Measurements from ENCODE around the gene ABHD2.

The ABHD2 gene

GRCh38 chr15:89136078-89136806 is 48.0 kb downstream of the ABHD2 start:
- no peak for TF ChIP-seq CTCF (IDR thresholded peaks at IDR 0.05)
- H2AFZ ChIP-seq: no peak overlapping the region
- no peaks in the 10 kb centered on the region for H3K9me3 ChIP-seq (ENCODE audit: control insufficient read depth, low read length)
- no peaks in the 10 kb centered on the region for H3K27me3 ChIP-seq (ENCODE audit: control insufficient read depth, insufficient read depth, low read length)
- H3K36me3 ChIP-seq (ENCODE audit: control insufficient read depth, insufficient read depth, low read length): no peaks in the 10 kb centered on the region
- no peak overlapping the region for H3K4me3 ChIP-seq (ENCODE audit: low read depth, low read length)
- H3K79me2 ChIP-seq: no peaks in the 10 kb centered on the region
- peak overlapping the region; percentile 51 for H3K27ac ChIP-seq
- H3K9ac ChIP-seq: no peak overlapping the region
- no peak overlapping the region for H3K4me2 ChIP-seq (ENCODE audit: low read length)
- no peaks in the 10 kb centered on the region for H3K4me1 ChIP-seq

GRCh38 chr15:89136818-89137772 is 48.8 kb downstream of the ABHD2 start:
- Histone ChIP-seq H3K27ac (peak overlapping the region; percentile 63), H3K9me3 (ENCODE audit: control insufficient read depth, low read length) (no peaks in the 10 kb centered on the region), H3K4me2 (ENCODE audit: low read length) (no peak overlapping the region), H2AFZ (no peak overlapping the region), H3K9ac (no peak overlapping the region), H3K79me2 (no peaks in the 10 kb centered on the region), H3K4me3 (ENCODE audit: low read depth, low read length) (no peak overlapping the region), H3K4me1 (no peaks in the 10 kb centered on the region), H3K27me3 (ENCODE audit: control insufficient read depth, insufficient read depth, low read length) (no peaks in the 10 kb centered on the region), H3K36me3 (ENCODE audit: control insufficient read depth, insufficient read depth, low read length) (no peaks in the 10 kb centered on the region)
- TF ChIP-seq CTCF (IDR thresholded peaks at IDR 0.05): no peak

DNA sequence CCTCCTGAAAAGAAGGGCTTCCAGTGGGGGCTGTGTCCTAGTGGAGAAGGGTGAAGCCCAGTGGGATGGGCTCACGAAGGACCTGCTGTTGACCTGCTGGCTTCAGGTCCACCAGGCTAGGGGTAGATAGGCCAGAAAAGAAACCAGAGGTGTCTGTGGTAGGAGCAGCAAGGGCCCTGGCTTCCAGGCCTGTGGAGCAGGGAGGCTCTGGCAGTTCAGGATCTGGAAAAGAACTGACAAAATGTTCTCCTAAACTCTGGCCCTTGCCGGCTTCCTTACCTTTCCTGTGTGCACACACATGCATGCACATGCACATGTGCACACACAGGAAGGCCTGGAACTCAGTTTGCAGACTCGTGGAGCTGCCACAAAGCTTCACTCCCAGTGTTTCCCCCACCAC is 49.7 kb downstream of the ABHD2 start:
- Histone ChIP-seq H3K4me2 (ENCODE audit: low read length) (no peak overlapping the region), H3K4me3 (ENCODE audit: low read depth, low read length) (no peak overlapping the region), H3K27me3 (ENCODE audit: control insufficient read depth, insufficient read depth, low read length) (no peaks in the 10 kb centered on the region), H2AFZ (no peak overlapping the region), H3K4me1 (no peaks in the 10 kb centered on the region), H3K79me2 (no peaks in the 10 kb centered on the region), H3K36me3 (ENCODE audit: control insufficient read depth, insufficient read depth, low read length) (no peaks in the 10 kb centered on the region), H3K9ac (no peak overlapping the region), H3K27ac (peak overlapping the region; percentile 24), H3K9me3 (ENCODE audit: control insufficient read depth, low read length) (no peaks in the 10 kb centered on the region)
- no peak for TF ChIP-seq CTCF (IDR thresholded peaks at IDR 0.05)

- Histone ChIP-seq H3K36me3 (ENCODE audit: control insufficient read depth, insufficient read depth, low read length) (no peaks in the 10 kb centered on the region), H3K9ac (no peak overlapping the region), H2AFZ (no peak overlapping the region), H3K79me2 (no peaks in the 10 kb centered on the region), H3K27ac (no peak overlapping the region), H3K27me3 (ENCODE audit: control insufficient read depth, insufficient read depth, low read length) (no peaks in the 10 kb centered on the region), H3K4me2 (ENCODE audit: low read length) (no peak overlapping the region), H3K4me1 (no peaks in the 10 kb centered on the region), H3K4me3 (ENCODE audit: low read depth, low read length) (no peak overlapping the region), H3K9me3 (ENCODE audit: control insufficient read depth, low read length) (no peaks in the 10 kb centered on the region)
- no peak for TF ChIP-seq CTCF (IDR thresholded peaks at IDR 0.05)
These were observed 50.9 kb downstream of the ABHD2 start for GRCh38 chr15:89138999-89139612.

Data from parathyroid adenoma (tissue), 2 donors.